ENCODE measurements around the gene NTM.

Gene NTM

DNA sequence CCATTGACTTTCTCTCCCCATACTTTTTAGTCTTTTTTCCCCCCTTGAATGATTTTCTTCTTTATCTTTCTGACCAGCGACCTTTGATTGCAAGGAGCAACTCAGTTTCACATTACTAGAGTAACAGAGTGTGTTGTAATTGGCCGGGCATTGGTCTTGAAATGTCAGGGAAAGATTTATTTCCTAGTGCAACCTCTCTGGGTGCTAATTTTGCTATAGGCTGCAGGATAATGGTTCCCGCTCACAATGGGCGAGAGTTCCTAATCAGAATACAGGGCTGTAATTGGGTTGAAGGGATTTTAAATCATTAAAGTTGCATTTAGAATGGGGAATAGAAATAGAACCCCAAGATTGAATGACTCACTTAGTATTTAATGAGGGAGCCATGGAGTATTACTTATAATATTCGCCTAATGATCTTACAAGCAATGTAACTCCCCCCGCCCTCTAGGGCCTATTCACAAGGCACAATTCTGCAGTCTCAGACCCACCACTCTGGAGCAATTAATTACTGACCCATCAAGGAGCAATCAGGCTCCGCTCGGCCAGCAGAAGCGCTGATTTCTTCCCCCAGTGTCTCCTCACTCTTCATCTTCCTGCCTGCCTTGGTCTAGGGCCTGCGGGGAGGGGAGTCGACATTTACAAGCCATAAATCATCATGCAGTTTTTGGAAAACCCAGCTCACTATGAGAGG, 725.9 kb downstream of the NTM start:
- Histone ChIP-seq H3K4me3 (no peak overlapping the region), H3K9me3 (ENCODE audit: low read depth, low read length) (no peaks in the 10 kb centered on the region), H3K36me3 (ENCODE audit: insufficient read depth, low read length) (no peaks in the 10 kb centered on the region), H3K9ac (ENCODE audit: insufficient read length) (no peak overlapping the region), H3K27ac (no peak overlapping the region)
- TF ChIP-seq EZH2 (IDR thresholded peaks at IDR 0.05) (no peak), POLR2AphosphoS5 (IDR thresholded peaks at IDR 0.05; ENCODE audit: borderline replicate concordance, low read depth, low read length) (no peak), FOXP2 (optimal IDR thresholded peaks at IDR 0.05; ENCODE audit: control extremely low read depth, extremely low read length, insufficient read depth) (no peak)
- no peak for DNase-seq (ENCODE audit: low read depth, low spot score)

DNA sequence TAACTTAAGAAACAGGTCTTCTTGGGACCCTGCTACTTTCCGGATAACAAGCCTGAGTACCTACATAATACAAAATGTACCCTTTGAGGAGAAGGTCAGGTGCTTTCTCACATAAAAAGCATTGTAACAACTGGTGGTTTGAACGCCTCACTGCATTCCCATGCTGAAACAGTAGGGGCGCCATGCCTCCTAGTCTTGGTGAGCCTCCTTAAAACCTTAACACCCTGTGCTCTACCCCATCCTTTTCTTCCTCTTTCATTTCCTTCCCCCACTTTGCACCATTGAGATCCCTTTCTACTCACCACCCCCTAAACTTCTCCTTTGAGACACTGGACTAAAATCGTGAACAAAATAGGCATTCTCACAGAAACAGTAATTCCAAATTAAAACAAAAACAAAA, 729.3 kb downstream of the NTM start:
- H3K27ac ChIP-seq, result no peak overlapping the region
- no peaks in the 10 kb centered on the region for H3K9me3 ChIP-seq (ENCODE audit: low read depth, low read length)
- no peak for DNase-seq (ENCODE audit: low read depth, low spot score)
- H3K4me3 ChIP-seq, result no peak overlapping the region
- TF ChIP-seq POLR2AphosphoS5 (IDR thresholded peaks at IDR 0.05; ENCODE audit: borderline replicate concordance, low read depth, low read length), result no peak
- TF ChIP-seq EZH2 (IDR thresholded peaks at IDR 0.05), result no peak
- TF ChIP-seq FOXP2 (optimal IDR thresholded peaks at IDR 0.05; ENCODE audit: control extremely low read depth, extremely low read length, insufficient read depth), result no peak
- H3K36me3 ChIP-seq (ENCODE audit: insufficient read depth, low read length), result no peaks in the 10 kb centered on the region
- no peak overlapping the region for H3K9ac ChIP-seq (ENCODE audit: insufficient read length)

DNA sequence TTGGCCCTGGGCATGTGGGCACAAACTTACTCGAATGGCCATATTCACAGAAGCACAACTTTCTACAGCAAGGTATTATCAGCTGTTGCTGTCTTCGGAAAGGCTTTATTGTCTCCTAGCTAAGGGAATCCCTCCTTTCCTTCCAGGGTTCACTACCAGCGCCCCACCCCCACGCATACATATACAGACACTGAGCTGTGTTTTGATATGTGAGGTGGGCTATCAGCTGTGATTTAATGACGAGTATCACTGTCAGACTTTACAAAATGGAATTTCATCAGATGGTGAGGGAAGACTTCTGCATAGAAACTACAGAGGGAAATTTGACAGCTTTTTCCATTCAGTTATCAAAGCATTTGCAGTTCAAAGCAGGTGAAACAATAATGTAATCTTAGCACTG, 730.2 kb downstream of the NTM start:
- TF ChIP-seq EZH2 (IDR thresholded peaks at IDR 0.05) (no peak), POLR2AphosphoS5 (IDR thresholded peaks at IDR 0.05; ENCODE audit: borderline replicate concordance, low read depth, low read length) (no peak), FOXP2 (optimal IDR thresholded peaks at IDR 0.05; ENCODE audit: control extremely low read depth, extremely low read length, insufficient read depth) (no peak)
- no peaks in the 10 kb centered on the region for H3K36me3 ChIP-seq (ENCODE audit: insufficient read depth, low read length)
- no peak overlapping the region for H3K4me3 ChIP-seq
- H3K27ac ChIP-seq, result no peak overlapping the region
- no peaks in the 10 kb centered on the region for H3K9me3 ChIP-seq (ENCODE audit: low read depth, low read length)
- no peak for DNase-seq (ENCODE audit: low read depth, low spot score)
- H3K9ac ChIP-seq (ENCODE audit: insufficient read length), result no peak overlapping the region

DNA sequence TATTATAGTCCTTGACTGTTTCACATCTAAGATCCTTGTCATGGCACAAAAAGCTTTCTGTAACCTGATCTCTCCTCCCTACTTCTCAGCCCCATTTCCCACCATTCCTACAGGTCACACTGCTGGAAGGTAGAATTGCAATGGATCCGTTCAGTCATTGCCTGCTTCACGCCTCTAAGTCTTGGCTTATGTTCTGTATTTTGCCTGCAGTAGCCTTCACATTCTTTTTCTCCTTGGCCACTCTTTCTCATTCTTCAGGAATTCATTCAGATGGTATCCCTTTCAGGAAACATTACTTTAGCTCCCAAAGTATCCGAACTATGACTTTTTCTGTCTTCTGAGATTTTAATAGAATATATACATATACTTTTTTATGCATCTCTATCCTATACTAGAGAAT, 731.5 kb downstream of the NTM start:
- Histone ChIP-seq H3K4me3 (no peak overlapping the region), H3K36me3 (ENCODE audit: insufficient read depth, low read length) (no peaks in the 10 kb centered on the region), H3K9me3 (ENCODE audit: low read depth, low read length) (no peaks in the 10 kb centered on the region), H3K27ac (no peak overlapping the region), H3K9ac (ENCODE audit: insufficient read length) (no peak overlapping the region)
- no peak for DNase-seq (ENCODE audit: low read depth, low spot score)
- no peak for TF ChIP-seq EZH2 (IDR thresholded peaks at IDR 0.05)
- TF ChIP-seq FOXP2 (optimal IDR thresholded peaks at IDR 0.05; ENCODE audit: control extremely low read depth, extremely low read length, insufficient read depth), result no peak
- TF ChIP-seq POLR2AphosphoS5 (IDR thresholded peaks at IDR 0.05; ENCODE audit: borderline replicate concordance, low read depth, low read length), result no peak

DNA sequence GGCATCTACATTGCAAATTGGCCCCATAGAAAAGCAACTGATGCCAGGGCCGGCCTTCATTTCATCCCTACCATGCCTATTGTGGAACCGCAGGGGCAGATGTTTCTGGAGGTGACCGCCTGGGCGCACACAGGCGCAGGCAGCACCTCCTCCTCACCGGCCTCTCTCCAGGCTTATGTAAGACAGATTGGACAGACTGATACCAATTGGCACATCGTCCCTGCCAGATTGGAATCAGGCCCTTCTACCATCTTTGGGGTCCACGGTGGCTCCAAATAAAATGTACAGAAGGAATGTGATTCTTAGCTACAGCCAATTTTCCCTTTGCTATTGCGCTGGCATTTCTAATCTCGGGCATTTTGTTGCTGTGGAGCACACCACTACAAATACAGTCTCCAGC, 732.6 kb downstream of the NTM start:
- Histone ChIP-seq H3K4me3 (no peak overlapping the region), H3K27ac (no peak overlapping the region), H3K9ac (ENCODE audit: insufficient read length) (no peak overlapping the region), H3K36me3 (ENCODE audit: insufficient read depth, low read length) (no peaks in the 10 kb centered on the region), H3K9me3 (ENCODE audit: low read depth, low read length) (no peaks in the 10 kb centered on the region)
- no peak for DNase-seq (ENCODE audit: low read depth, low spot score)
- TF ChIP-seq EZH2 (IDR thresholded peaks at IDR 0.05), result no peak

DNA sequence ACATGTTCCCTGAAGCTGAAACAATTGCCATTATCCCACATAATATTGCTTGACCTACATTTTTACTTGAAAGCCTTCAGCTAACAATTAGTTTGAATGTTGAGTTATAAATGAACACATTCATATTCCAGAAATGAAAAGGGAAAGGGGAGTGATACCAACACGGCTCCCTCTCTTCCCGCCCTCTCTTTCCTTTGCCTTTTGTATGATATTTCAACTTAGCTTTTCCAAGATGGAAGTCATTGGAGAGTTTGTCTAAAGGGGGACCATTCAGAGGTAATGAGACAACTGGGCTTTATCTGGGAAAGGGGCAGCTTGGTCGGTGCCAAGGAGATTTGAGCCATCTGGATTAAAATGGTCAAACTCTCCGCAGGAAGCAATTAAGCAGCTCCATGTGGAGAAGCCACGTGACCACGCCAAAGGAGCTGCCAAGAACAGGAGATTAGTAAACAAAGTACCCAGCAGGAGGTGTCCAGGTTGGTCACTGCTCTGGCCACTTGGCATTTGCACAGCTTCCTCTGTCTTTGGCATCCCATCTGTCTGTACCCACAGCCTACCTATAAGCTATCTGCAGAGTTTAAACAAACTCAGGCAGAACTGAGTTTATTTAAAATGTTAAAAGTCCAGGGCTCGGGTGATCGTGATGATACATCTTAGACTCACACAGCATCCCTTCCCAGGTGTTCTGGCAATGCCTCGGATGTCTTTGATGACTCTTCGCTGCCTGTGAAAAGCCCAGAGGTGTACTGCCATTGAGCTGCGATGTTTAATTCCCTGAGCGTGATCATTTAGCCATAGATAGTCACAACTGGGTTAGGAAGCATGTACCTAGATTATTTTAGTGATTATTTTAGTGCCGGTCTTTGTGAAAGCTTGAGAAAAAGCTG, 735.9 kb downstream of the NTM start:
- H3K4me3 ChIP-seq, result no peak overlapping the region
- H3K9ac ChIP-seq (ENCODE audit: insufficient read length), result no peak overlapping the region
- no peaks in the 10 kb centered on the region for H3K9me3 ChIP-seq (ENCODE audit: low read depth, low read length)
- no peaks in the 10 kb centered on the region for H3K36me3 ChIP-seq (ENCODE audit: insufficient read depth, low read length)
- TF ChIP-seq EZH2 (IDR thresholded peaks at IDR 0.05) (no peak), FOXP2 (optimal IDR thresholded peaks at IDR 0.05; ENCODE audit: control extremely low read depth, extremely low read length, insufficient read depth) (no peak), POLR2AphosphoS5 (IDR thresholded peaks at IDR 0.05; ENCODE audit: borderline replicate concordance, low read depth, low read length) (no peak)
- DNase-seq (ENCODE audit: low read depth, low spot score), result no peak
- no peak overlapping the region for H3K27ac ChIP-seq

DNA sequence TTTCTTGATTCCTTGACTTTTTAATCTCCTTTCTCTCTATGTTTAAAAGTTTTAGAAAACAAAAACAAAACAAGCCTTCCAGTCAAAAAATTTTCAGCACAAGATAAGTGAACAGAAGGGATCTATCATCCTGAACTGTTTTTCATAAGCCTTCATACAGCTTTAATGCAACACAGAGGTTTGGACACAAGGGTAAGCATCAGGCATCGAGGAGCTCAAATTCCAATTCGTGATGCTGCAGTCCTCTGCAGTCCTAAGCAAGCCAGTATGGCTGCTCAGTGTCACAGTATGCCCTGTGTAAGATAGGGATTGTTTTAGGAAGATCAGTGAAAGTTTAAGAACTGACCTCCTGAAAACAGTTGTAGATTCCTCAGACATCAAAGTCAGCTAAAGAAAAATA, 740.9 kb downstream of the NTM start:
- no peak for DNase-seq (ENCODE audit: low read depth, low spot score)
- Histone ChIP-seq H3K9ac (ENCODE audit: insufficient read length) (no peak overlapping the region), H3K36me3 (ENCODE audit: insufficient read depth, low read length) (no peaks in the 10 kb centered on the region), H3K4me3 (no peak overlapping the region), H3K27ac (no peak overlapping the region), H3K9me3 (ENCODE audit: low read depth, low read length) (no peaks in the 10 kb centered on the region)
- TF ChIP-seq EZH2 (IDR thresholded peaks at IDR 0.05), result no peak
- TF ChIP-seq POLR2AphosphoS5 (IDR thresholded peaks at IDR 0.05; ENCODE audit: borderline replicate concordance, low read depth, low read length), result no peak
- no peak for TF ChIP-seq FOXP2 (optimal IDR thresholded peaks at IDR 0.05; ENCODE audit: control extremely low read depth, extremely low read length, insufficient read depth)

DNA sequence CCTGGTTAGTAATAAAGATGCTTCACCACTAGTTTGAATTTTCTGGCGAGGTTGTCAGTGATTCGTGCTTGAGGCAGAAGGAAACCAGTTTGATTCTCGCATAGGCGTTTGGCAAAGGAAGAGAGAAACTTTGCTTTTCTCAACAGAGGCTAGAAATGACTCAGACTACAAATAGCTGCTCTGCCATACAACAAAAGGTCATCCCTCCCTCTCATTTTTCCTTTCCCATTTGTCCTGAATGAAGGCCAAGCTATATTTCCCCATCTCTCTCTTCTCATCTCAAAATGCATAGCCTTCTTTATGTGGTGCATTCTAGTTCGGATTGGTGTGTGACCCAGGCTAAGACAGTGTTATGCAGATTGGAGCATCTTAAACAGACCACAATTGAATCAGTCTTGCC, 741.4 kb downstream of the NTM start:
- Histone ChIP-seq H3K27ac (no peak overlapping the region), H3K36me3 (ENCODE audit: insufficient read depth, low read length) (no peaks in the 10 kb centered on the region), H3K9ac (ENCODE audit: insufficient read length) (no peak overlapping the region), H3K9me3 (ENCODE audit: low read depth, low read length) (no peaks in the 10 kb centered on the region), H3K4me3 (no peak overlapping the region)
- no peak for DNase-seq (ENCODE audit: low read depth, low spot score)
- TF ChIP-seq POLR2AphosphoS5 (IDR thresholded peaks at IDR 0.05; ENCODE audit: borderline replicate concordance, low read depth, low read length), result no peak
- no peak for TF ChIP-seq EZH2 (IDR thresholded peaks at IDR 0.05)
- TF ChIP-seq FOXP2 (optimal IDR thresholded peaks at IDR 0.05; ENCODE audit: control extremely low read depth, extremely low read length, insufficient read depth), result no peak
